ENCODE results near the gene ARHGAP15.
A peak's percentile ranks its signal among the peaks of the same experiment; 100 is the strongest.

Gene ARHGAP15

DNA sequence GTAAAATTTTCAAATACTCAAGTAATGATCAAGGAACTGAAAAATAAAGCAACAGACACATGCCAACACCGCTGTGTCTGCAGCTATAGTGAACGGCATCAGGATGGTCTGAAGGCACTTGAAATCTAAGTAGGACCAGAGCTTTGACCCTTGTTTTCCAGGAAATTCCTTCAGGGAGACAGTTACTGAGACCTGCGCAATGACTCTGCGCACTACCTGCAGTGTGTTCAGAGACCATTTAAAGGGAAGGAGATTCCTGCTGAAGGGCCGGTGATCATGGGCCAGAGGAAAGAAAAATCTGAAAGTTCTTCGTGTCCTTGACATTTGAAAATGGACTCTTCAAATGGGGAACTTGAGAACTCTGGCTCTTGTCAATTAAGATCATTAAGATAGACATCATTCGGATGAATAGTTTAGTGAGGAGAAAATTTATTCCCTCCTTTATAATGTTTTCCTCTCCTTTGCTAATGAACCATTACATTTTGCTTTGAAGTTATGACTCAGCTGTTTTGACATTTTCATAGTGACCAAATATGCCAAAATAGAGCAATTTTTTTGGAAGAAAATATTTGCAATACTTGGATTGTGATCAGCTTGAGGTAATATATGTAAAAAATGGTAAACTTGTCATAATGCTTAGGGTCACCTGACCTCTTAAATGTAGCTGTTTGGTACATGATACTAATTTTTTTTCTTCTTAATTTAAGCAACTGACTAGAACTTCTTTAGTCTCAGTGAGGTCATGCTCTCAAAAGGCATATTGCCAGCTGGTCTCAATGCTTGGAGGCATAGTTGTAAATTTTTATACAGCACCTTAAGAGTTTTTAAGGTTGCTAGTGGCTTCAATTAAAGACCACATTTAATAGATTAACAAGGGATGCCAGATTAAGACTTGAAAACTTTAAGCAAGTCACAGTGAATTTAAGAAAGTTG, 329.3 kb downstream of the ARHGAP15 start:
- DNase-seq = no peak
- in situ Hi-C loops (cut with MboI; ENCODE audit: low pct_unique_long_range_greater_than_20kb, low sequenced_read_pairs) = no loop called here

DNA sequence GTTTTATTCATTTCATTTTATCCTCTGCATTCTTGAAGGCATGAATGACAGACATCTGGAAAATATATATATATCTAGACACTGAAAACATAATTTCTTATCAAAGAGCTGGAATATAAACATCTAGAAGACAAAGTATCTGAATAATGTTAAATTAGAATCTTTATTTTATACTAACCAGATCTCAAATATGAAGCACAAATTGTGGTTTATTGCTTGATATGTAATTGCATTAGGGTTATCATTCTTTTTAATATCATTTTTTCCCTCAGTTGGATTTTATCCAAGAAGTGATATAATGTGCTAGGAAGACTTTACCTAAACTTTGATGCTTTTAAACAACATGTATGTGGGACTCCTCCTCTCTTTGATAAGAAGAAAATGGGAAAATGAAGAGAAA, 331.2 kb downstream of the ARHGAP15 start:
- in situ Hi-C loops (cut with MboI; ENCODE audit: low pct_unique_long_range_greater_than_20kb, low sequenced_read_pairs) = no loop called here
- DNase-seq = no peak

DNA sequence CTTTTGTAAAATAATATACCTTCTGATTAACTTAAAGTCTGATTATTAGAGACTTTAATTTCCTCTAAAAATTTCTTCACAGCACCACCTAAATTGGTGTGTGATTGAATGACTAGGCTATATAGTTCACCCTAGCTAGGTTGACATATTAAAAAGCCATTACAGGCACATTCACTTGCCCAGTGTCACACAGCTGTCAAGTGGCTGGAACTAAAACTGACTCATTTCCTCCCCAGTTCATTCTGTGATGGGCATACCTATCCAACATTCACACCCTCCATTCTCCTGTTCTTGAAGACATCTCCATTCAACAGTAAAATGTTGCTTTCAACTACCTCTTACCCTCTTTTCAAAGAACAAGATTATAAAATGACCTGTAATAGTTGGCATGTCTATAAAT, 334.5 kb downstream of the ARHGAP15 start:
- DNase-seq = no peak
- in situ Hi-C loops (cut with MboI; ENCODE audit: low pct_unique_long_range_greater_than_20kb, low sequenced_read_pairs) = no loop called here

DNA sequence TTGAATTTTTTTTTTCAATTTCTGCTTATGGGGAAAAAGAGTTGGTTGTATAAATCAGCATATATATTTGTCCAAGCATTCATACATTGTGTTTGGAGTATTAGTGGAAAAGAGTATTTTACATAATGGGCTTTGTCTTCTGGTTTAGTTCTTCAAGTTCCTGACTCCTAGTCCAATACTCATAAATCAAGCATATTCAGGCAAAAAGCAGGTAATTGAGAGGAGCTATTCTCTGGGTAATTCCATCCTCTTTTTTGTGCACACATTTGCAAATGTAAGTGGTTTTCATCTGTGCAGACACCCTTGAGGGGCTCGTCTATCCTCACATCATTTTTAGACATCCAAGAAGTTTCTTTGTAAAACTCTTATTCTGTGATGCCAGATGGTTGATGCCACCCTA, 337.2 kb downstream of the ARHGAP15 start:
- DNase-seq = no peak
- in situ Hi-C loops (cut with MboI; ENCODE audit: low pct_unique_long_range_greater_than_20kb, low sequenced_read_pairs) = no loop called here

DNA sequence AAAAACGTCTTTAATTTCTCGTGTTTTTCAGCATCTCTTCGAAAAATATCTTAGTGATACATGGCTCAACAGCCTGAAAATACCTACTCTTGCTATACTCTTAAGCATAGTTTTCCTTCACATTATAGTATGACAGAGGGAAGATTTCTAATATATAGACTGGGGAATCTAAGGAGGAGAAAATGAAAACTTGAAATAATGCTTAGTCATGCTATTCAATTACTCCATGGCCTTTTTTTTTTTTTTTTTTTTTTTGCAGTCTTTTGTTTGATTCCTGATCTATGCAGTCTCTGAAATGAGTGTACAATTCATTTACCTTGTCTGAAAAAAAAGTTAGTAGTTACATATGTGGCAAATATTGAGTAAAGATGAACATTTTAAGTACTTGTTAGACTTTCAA, 337.8 kb downstream of the ARHGAP15 start:
- in situ Hi-C loops (cut with MboI; ENCODE audit: low pct_unique_long_range_greater_than_20kb, low sequenced_read_pairs) = no loop called here
- no peak for DNase-seq

DNA sequence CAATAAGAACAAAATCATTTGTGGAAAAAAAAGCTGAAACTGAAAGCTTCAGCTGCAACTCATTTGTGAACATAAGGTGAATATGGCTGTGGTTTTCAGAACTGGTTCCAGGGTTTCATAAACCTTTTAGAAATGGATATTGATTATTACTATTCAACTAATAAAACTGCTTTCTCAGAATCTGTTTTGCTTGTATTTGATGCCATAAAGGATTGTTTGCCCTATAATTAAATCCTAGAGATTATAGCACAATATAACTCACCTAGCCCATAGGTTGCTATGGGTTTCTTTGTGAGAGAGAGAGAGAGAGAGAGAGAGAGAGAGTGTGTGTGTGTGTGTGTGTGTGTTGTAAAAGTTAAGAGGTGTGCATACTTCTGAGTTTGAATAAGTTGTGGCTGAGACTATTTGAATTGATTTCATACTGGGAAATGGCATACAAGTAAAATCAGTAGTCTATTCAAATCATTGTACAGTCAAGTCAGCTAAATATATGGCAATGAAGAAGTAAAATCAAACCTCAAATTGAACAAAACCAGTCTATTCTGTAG, 339.2 kb downstream of the ARHGAP15 start:
- DNase-seq = no peak
- in situ Hi-C loops (cut with MboI; ENCODE audit: low pct_unique_long_range_greater_than_20kb, low sequenced_read_pairs) = no loop called here

DNA sequence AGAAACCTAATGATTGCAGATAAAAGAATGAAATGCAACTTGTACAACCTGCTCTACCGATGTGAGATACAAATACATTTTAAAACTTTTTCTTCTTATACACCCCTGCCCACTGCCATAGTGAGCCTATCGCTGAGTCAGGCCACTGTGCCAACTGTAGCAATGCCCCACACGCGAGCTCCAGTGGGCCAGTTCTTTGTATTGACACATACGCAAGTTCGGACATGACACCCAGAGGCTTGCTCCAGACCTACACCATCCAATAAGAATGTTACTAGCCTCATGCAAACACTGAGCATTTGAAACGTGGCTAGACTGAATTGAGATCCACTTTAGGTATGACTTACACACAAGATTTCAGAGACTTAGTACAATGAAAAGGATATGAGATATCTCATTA, 340.1 kb downstream of the ARHGAP15 start:
- no peak for DNase-seq
- in situ Hi-C loops (cut with MboI; ENCODE audit: low pct_unique_long_range_greater_than_20kb, low sequenced_read_pairs) = no loop called here

DNA sequence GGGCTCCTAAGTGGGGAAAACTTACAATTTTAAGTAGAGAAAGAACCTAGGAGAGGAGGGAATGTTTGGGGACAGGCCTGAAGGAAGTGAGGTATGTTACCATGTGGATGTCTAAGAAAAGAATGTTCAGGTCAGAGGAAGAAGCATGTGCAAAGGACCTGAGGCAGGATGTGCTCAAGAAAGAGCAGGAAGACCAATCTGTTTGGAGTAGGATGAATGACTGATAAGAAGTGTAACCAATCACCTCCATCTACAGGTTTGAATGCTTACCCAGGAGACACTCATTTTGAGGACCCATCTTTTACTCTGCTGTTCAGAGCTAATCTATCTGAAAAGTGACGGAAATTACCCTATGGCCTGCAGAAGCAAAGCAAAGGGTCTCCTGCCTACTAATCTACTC, 342.3 kb downstream of the ARHGAP15 start:
- in situ Hi-C loops (cut with MboI; ENCODE audit: low pct_unique_long_range_greater_than_20kb, low sequenced_read_pairs) = no loop called here
- no peak for DNase-seq

DNA sequence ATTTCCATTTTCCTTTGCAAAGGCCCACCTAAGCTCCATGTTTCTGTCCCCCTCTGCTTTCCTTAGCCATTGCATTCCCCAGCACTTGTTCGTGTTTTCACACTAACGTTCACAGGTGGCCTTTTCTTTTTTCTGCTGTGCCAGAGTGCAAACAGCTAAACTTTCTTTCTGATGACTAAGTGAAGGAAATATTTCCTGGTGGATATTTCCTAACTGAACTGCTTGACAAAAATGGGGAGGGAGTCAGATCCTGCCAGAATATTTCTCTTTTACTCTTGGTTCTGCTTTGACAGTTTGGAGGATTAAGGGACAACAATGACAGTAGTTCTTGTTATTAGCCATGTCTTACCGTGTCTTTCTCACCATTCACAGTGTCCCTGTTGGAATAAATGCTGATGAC, 344.0 kb downstream of the ARHGAP15 start:
- in situ Hi-C loops (cut with MboI; ENCODE audit: low pct_unique_long_range_greater_than_20kb, low sequenced_read_pairs) = no loop called here
- DNase-seq = no peak

DNA sequence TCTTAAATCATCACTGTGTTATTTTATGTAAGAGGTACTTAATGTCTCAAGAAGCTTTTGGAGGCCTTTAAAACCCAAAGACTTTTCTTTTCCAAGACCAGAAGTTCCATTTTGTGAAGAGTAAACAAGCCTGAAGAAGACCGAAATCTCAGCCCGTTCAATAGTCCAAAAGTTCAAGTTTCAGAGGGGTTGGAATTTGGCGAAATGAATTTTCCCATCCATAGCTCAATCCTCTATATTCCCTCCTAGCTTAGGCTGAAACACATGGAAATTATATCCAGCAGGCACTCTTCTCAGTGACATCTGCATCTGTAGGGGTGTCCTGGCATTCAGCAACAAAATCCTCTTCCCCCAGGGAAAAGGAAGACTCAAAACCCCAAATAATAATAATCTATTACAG, 344.6 kb downstream of the ARHGAP15 start:
- no peak for DNase-seq
- in situ Hi-C loops (cut with MboI; ENCODE audit: low pct_unique_long_range_greater_than_20kb, low sequenced_read_pairs) = no loop called here

DNA sequence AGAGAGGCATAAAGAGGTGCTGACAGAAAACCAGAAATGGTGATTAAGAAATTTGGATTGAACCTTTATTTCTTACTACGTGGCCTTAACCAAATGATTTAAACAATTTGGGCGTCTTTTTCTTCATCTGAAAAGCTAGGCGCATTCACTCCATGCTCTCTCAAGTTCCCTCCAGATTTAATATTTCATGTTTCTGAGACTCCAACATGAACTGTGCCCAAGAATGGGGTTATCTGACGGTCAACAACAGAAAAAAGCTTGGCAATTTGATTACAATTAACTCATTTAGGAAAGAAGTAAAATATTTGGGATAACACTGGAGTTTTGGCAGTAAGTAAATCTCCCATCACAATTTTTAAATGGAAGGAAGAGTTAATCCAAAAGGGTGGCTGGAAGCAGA, 345.4 kb downstream of the ARHGAP15 start:
- DNase-seq = no peak
- in situ Hi-C loops (cut with MboI; ENCODE audit: low pct_unique_long_range_greater_than_20kb, low sequenced_read_pairs) = no loop called here

DNA sequence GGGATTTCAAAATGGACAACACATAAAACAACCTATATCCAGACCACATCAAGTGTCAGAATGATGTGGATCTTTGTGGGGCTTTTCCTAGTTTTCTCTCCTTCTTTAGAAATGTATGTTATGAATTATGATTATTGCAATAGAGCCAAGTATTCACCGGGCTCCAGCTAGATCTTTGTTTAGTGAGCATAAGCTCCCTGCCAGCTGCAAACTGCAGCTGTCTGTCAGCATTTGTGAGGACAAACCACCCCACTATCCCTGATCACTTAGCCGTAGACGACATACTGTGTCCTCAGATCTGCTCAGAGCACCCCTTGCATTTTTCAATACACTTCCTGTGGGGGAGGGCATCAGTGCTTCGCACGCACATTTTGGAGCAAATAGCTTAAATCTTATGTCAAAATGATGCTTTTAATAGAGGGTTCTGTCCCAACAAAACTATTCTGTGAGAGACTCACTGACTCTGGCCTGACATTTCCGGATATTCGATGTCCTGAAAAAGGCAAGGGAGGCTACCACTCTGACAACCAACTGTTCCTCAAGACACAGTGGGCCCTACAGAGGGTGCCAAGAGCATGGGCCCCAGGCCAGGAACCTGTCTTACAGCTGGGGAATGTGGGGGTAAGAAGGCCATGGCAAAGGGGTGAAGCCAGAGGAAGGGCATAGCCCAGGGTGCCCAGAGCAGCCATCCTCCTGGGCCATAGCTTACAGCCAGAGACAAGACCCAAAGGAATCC, 346.0 kb downstream of the ARHGAP15 start:
- in situ Hi-C loops (cut with MboI; ENCODE audit: low pct_unique_long_range_greater_than_20kb, low sequenced_read_pairs) = no loop called here
- DNase-seq = no peak

DNA sequence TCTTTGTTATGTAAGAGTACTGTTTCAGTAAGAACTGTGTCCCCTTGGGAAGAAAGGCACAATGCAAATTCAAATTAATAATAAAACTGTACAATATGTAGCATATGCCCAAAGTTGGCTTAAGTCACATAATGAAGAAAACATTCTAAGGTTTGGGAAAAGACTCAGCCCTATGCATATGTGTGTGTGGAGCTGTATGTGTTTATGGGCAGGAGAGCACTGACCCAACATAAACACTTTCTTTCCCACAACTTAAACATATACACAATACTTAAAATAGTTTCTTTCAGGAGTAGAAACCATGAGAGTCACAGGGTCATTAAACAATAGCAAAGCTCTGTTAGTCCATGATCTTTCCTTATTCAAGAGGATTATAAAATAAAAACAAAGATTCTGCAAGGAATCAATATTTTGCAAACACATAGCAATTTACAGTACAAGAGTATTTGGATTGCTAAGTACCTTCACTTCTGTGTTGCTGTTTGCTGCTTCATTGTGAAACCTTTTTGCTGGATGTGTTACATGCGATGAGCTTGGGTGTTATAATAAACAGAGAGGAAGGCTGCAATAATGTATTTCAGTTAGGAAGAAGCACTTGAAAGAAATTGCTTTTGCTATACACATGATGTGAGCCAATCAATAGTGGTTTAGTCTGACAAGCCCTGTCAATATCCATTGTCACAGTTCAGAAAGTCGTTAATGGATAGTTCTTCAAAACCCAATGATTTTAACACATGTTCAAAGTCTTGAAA, 347.3 kb downstream of the ARHGAP15 start:
- in situ Hi-C loops (cut with MboI; ENCODE audit: low pct_unique_long_range_greater_than_20kb, low sequenced_read_pairs) = no loop called here
- no peak for DNase-seq

DNA sequence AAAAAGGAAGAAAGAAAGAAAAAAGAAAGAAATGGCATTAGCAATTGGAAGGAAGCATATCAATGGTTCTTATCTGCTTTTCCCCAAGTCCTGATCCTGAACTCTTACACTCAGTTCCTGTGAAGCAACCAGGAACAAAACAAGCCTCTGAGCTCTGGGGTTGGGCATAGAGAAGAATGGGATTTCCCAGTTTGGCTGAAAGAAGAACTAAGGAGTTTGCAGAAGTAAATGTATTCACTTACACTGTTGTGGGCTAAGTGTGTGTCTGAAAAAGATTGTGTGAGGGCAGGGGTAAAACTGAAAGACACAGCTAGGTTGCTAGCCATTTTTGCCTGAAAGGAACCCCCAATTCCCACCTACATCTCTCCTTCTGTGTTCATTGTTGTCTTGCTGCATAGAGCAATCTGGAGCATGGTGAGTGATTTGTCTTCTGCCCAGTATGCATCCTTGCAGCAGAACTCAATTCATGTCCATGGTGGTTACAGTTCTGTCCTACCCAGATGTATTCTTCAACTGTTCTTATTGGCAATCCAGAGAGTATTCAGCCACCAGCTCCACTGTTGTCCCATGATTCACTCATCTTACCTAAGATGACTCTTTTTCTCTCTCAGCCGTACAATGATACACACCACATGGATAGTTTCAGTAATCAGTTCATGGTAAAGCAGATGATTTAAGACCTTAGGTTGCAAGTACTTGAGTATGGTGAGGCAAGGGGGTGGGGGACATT, 348.7 kb downstream of the ARHGAP15 start:
- DNase-seq = peak; percentile 29
- in situ Hi-C loops (cut with MboI; ENCODE audit: low pct_unique_long_range_greater_than_20kb, low sequenced_read_pairs) = no loop called here

DNA sequence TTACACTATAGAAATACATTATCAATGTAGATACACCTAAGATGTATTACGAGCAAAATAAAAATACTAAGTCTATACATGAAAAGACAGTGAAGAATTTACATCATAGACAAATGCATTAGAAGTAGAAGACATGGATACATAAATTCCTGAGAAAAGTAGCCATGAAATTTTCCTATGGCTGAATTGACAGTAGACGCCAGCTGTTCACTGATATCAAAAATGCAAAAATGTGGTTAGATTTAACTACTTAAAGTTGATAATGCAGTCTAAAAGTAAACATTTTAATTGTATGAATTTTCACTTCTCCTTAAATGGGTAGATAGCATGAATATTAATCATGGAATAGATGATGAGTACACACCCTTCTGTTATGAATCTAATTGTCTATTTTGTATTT, 350.9 kb downstream of the ARHGAP15 start:
- no peak for DNase-seq
- in situ Hi-C loops (cut with MboI; ENCODE audit: low pct_unique_long_range_greater_than_20kb, low sequenced_read_pairs) = no loop called here

DNA sequence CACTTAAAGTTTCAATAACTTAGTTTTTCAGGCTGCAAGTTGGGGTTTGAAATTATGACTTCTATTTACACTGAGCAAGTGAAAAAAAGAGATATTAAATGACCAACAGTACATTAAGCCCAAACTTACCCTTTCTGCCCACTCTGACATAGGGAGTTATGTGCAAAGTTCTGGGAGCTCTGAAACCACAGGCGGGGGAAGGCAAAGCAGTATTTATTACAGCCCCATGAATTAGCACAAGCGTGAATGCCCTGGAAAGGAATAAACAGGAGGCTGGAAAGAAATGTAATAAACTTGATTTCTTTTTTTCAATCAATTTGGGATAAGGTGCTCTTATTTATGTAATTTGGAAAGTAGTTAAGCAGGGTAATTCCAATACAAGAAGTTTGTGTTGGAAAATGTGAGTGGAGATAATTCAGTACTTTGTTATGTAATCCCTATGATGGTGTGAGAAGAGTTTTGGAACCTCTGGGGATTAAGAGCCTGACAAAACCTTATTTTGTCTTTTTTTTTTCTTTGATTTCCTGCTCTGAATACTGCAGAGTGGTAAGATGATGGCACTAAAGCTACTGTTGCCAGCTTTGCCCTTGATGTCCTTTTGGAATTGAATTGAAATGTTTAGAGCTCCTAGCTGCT, 351.5 kb downstream of the ARHGAP15 start:
- DNase-seq = no peak
- in situ Hi-C loops (cut with MboI; ENCODE audit: low pct_unique_long_range_greater_than_20kb, low sequenced_read_pairs) = no loop called here

DNA sequence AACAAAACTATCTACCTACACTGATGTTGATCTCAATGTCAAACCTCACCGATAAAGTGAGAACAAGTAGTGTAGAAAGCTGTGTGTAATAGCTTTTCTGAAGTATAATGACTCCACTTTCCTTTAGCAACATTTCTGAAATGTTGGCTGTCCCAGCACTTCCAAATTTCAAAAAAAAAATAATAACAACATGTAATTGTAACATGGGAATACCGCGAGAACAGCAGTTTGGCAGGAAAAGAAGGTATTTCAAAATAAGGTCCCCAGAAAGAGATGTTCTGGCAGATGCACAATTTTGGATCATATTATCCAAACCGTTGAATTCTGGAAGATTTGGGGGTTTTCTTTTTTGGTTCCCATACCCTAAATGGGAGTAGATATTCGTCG, 352.0 kb downstream of the ARHGAP15 start:
- no peak for DNase-seq
- in situ Hi-C loops (cut with MboI; ENCODE audit: low pct_unique_long_range_greater_than_20kb, low sequenced_read_pairs) = no loop called here

DNA sequence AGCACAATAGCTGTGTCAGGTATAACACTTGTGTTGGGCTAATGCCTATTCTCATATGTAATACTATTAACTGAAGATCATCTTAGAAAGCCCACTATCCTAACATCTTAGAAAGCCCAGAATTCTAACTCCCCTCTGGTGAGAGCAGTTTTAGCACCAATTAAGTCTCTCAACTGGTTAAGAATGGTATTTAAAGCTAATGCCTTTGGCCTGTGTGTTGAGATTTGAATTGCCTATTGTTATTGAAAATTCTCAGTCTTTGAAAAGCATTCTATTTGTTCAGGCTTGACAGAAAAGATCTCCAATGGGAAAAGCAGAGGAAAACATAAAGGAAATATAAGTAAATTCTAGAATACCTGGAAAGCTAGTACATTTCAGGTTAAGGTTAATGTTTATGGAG, 352.5 kb downstream of the ARHGAP15 start:
- DNase-seq = no peak
- in situ Hi-C loops (cut with MboI; ENCODE audit: low pct_unique_long_range_greater_than_20kb, low sequenced_read_pairs) = no loop called here

DNA sequence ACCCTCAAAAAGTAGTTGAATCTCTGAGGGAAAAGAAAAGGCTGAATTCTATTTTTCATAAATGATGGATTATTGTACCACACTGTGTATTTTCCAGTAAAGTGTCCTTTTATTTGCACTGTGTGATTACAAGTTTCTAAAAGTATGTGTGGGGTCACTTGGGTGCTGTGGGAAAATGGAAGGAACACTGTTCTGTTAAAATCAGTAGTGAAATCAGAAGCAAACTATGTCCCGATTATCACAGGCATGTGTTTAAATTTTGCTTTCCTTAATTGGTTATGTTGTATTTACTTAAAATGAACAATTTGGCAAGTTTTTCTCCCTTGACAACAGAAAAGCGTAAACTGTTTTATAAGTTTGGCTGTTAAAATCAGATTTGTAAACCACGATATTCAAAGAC, 353.1 kb downstream of the ARHGAP15 start:
- DNase-seq = no peak
- in situ Hi-C loops (cut with MboI; ENCODE audit: low pct_unique_long_range_greater_than_20kb, low sequenced_read_pairs) = no loop called here

Measured in KBM-7 (cell line).